Measurements from ENCODE around the gene GLOD5.
A peak's percentile ranks its signal among the peaks of the same experiment; 100 is the strongest.
"Not testable (repeated sequence)": the region's sequence is repeated elsewhere in the genome, so short reads cannot be mapped to it uniquely, and the experiment has no call there.

Gene GLOD5

GRCh38 chrX:48794340-48794910, 32.9 kb downstream of the GLOD5 start:
- DNase-seq (ENCODE audit: low spot score): no peak

GRCh38 chrX:48794911-48795515, 33.5 kb downstream of the GLOD5 start:
- no peak for DNase-seq (ENCODE audit: low spot score)

GRCh38 chrX:48798318-48798717, 36.8 kb downstream of the GLOD5 start:
- DNase-seq (ENCODE audit: low spot score): no peak

GRCh38 chrX:48800574-48801279, 39.2 kb downstream of the GLOD5 start:
- DNase-seq (ENCODE audit: low spot score): no peak

- peak; percentile 97 for DNase-seq (ENCODE audit: low spot score)
These were observed 39.9 kb downstream of the GLOD5 start, which contains the start of gene HDAC6 for GRCh38 chrX:48801280-48802088. Gene HDAC6, plus strand, starts transcription at chrX:48802067. Its CDS starts 626 bp downstream, at chrX:48802693.

- DNase-seq (ENCODE audit: low spot score): peak; percentile 57
These were observed 40.8 kb downstream of the GLOD5 start for GRCh38 chrX:48802089-48802904.

GRCh38 chrX:48802905-48803200, 41.3 kb downstream of the GLOD5 start:
- no peak for DNase-seq (ENCODE audit: low spot score)

GRCh38 chrX:48806081-48806480, 44.5 kb downstream of the GLOD5 start:
- DNase-seq (ENCODE audit: low spot score): no peak

- DNase-seq (ENCODE audit: low spot score): no peak
These were observed 52.1 kb downstream of the GLOD5 start for GRCh38 chrX:48813644-48814043.

GRCh38 chrX:48814722-48815121, 53.2 kb downstream of the GLOD5 start:
- DNase-seq (ENCODE audit: low spot score): no peak

- no peak for DNase-seq (ENCODE audit: low spot score)
These were observed 53.7 kb downstream of the GLOD5 start for GRCh38 chrX:48815266-48815665.

GRCh38 chrX:48816014-48816810, 54.7 kb downstream of the GLOD5 start:
- no peak for DNase-seq (ENCODE audit: low spot score)

- no peak for DNase-seq (ENCODE audit: low spot score)
These were observed 56.6 kb downstream of the GLOD5 start for GRCh38 chrX:48818098-48818497.

- no peak for DNase-seq (ENCODE audit: low spot score)
These were observed 57.3 kb downstream of the GLOD5 start for GRCh38 chrX:48818866-48819265.

- DNase-seq (ENCODE audit: low spot score): not testable (repeated sequence)
These were observed 57.8 kb downstream of the GLOD5 start for GRCh38 chrX:48819394-48819793.

- no peak for DNase-seq (ENCODE audit: low spot score)
These were observed 61.5 kb downstream of the GLOD5 start for GRCh38 chrX:48823053-48823452.

All from CD4-positive, alpha-beta T cell treated with Interleukin-15 for 4 hours (primary cell).